ENCODE data around the gene ITGB1. TPM values are rescaled to one million over a fixed set of nuclear protein-coding genes. Genes with fewer than 3 reads are reported as not detected.
A peak's percentile ranks its signal among the peaks of the same experiment; 100 is the strongest.

The ITGB1 gene
- total and polyA plus RNA-seq, 9 of the 15 experiments (the other 6 are each of a cell fraction or from before 2014, with no cell fraction given): 40.2 to 194 (median 155) TPM

DNA sequence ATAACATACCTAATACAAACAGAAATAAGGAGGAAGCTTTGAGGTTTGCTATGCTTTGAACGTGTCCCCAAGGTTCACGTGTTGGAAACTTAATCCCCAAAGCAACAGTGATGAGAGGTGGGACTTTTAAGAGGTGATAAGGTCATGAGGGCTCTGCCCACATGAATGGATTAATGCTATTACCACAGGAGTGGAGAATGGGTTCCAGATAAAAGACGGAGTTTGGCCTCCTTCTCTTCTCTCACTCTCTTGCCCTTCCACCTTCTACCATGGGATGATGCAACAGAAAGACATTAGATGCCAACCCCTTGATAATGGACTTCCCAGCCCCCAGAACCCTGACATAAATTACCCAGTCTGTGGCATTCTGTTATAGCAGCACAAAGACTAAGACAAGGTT lies 9.6 kb downstream of the ITGB1 start (continued):
- TF ChIP-seq, protein P1, sequence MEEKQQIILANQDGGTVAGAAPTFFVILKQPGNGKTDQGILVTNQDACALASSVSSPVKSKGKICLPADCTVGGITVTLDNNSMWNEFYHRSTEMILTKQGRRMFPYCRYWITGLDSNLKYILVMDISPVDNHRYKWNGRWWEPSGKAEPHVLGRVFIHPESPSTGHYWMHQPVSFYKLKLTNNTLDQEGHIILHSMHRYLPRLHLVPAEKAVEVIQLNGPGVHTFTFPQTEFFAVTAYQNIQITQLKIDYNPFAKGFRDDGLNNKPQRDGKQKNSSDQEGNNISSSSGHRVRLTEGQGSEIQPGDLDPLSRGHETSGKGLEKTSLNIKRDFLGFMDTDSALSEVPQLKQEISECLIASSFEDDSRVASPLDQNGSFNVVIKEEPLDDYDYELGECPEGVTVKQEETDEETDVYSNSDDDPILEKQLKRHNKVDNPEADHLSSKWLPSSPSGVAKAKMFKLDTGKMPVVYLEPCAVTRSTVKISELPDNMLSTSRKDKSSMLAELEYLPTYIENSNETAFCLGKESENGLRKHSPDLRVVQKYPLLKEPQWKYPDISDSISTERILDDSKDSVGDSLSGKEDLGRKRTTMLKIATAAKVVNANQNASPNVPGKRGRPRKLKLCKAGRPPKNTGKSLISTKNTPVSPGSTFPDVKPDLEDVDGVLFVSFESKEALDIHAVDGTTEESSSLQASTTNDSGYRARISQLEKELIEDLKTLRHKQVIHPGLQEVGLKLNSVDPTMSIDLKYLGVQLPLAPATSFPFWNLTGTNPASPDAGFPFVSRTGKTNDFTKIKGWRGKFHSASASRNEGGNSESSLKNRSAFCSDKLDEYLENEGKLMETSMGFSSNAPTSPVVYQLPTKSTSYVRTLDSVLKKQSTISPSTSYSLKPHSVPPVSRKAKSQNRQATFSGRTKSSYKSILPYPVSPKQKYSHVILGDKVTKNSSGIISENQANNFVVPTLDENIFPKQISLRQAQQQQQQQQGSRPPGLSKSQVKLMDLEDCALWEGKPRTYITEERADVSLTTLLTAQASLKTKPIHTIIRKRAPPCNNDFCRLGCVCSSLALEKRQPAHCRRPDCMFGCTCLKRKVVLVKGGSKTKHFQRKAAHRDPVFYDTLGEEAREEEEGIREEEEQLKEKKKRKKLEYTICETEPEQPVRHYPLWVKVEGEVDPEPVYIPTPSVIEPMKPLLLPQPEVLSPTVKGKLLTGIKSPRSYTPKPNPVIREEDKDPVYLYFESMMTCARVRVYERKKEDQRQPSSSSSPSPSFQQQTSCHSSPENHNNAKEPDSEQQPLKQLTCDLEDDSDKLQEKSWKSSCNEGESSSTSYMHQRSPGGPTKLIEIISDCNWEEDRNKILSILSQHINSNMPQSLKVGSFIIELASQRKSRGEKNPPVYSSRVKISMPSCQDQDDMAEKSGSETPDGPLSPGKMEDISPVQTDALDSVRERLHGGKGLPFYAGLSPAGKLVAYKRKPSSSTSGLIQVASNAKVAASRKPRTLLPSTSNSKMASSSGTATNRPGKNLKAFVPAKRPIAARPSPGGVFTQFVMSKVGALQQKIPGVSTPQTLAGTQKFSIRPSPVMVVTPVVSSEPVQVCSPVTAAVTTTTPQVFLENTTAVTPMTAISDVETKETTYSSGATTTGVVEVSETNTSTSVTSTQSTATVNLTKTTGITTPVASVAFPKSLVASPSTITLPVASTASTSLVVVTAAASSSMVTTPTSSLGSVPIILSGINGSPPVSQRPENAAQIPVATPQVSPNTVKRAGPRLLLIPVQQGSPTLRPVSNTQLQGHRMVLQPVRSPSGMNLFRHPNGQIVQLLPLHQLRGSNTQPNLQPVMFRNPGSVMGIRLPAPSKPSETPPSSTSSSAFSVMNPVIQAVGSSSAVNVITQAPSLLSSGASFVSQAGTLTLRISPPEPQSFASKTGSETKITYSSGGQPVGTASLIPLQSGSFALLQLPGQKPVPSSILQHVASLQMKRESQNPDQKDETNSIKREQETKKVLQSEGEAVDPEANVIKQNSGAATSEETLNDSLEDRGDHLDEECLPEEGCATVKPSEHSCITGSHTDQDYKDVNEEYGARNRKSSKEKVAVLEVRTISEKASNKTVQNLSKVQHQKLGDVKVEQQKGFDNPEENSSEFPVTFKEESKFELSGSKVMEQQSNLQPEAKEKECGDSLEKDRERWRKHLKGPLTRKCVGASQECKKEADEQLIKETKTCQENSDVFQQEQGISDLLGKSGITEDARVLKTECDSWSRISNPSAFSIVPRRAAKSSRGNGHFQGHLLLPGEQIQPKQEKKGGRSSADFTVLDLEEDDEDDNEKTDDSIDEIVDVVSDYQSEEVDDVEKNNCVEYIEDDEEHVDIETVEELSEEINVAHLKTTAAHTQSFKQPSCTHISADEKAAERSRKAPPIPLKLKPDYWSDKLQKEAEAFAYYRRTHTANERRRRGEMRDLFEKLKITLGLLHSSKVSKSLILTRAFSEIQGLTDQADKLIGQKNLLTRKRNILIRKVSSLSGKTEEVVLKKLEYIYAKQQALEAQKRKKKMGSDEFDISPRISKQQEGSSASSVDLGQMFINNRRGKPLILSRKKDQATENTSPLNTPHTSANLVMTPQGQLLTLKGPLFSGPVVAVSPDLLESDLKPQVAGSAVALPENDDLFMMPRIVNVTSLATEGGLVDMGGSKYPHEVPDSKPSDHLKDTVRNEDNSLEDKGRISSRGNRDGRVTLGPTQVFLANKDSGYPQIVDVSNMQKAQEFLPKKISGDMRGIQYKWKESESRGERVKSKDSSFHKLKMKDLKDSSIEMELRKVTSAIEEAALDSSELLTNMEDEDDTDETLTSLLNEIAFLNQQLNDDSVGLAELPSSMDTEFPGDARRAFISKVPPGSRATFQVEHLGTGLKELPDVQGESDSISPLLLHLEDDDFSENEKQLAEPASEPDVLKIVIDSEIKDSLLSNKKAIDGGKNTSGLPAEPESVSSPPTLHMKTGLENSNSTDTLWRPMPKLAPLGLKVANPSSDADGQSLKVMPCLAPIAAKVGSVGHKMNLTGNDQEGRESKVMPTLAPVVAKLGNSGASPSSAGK (IDR thresholded peaks at IDR 0.05): peak; percentile 61
- TF ChIP-seq MEF2D (tag; conservative IDR thresholded peaks at IDR 0.05; ENCODE audit: low read depth) (no peak), NFATC3 (IDR thresholded peaks at IDR 0.05) (no peak), DMBX1 (CRISPR knock-in tag; IDR thresholded peaks at IDR 0.05; ENCODE audit: borderline replicate concordance) (peak; percentile 85), ARID2 (IDR thresholded peaks at IDR 0.05) (no peak), SRSF1 (IDR thresholded peaks at IDR 0.05; ENCODE audit: low read depth, low read length) (no peak), RAD21 (CRISPR knock-in tag; conservative IDR thresholded peaks at IDR 0.05 in 1 of 2, IDR thresholded peaks at IDR 0.05 in 1 of 2) (peak in 1 of 2 experiments; percentile 29; a peak in 2 of 4 replicates), MCM7 (IDR thresholded peaks at IDR 0.05) (no peak), ZNF644 (tag; IDR thresholded peaks at IDR 0.05; ENCODE audit: low read depth) (no peak)
- TF ChIP-seq, protein P2, sequence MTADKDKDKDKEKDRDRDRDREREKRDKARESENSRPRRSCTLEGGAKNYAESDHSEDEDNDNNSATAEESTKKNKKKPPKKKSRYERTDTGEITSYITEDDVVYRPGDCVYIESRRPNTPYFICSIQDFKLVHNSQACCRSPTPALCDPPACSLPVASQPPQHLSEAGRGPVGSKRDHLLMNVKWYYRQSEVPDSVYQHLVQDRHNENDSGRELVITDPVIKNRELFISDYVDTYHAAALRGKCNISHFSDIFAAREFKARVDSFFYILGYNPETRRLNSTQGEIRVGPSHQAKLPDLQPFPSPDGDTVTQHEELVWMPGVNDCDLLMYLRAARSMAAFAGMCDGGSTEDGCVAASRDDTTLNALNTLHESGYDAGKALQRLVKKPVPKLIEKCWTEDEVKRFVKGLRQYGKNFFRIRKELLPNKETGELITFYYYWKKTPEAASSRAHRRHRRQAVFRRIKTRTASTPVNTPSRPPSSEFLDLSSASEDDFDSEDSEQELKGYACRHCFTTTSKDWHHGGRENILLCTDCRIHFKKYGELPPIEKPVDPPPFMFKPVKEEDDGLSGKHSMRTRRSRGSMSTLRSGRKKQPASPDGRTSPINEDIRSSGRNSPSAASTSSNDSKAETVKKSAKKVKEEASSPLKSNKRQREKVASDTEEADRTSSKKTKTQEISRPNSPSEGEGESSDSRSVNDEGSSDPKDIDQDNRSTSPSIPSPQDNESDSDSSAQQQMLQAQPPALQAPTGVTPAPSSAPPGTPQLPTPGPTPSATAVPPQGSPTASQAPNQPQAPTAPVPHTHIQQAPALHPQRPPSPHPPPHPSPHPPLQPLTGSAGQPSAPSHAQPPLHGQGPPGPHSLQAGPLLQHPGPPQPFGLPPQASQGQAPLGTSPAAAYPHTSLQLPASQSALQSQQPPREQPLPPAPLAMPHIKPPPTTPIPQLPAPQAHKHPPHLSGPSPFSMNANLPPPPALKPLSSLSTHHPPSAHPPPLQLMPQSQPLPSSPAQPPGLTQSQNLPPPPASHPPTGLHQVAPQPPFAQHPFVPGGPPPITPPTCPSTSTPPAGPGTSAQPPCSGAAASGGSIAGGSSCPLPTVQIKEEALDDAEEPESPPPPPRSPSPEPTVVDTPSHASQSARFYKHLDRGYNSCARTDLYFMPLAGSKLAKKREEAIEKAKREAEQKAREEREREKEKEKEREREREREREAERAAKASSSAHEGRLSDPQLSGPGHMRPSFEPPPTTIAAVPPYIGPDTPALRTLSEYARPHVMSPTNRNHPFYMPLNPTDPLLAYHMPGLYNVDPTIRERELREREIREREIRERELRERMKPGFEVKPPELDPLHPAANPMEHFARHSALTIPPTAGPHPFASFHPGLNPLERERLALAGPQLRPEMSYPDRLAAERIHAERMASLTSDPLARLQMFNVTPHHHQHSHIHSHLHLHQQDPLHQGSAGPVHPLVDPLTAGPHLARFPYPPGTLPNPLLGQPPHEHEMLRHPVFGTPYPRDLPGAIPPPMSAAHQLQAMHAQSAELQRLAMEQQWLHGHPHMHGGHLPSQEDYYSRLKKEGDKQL (CRISPR knock-in tag; IDR thresholded peaks at IDR 0.05; ENCODE audit: borderline replicate concordance): no peak
